GM19025 (cell line): ENCODE measurements around the gene RXRB.
"Not testable (repeated sequence)": the region's sequence is repeated elsewhere in the genome, so short reads cannot be mapped to it uniquely, and the experiment has no call there.

Experiments
- ATAC-seq: cut with Tn5 transposase; IDR thresholded peaks from one replicate; pipeline ENCODE4 v1.9.1; 2021; ENCODE audit warnings: mild to moderate bottlenecking, low read depth, moderate library complexity; ENCODE audit not compliant: unreplicated experiment

The RXRB gene

GRCh38 chr6:33200219-33201146 is at the start of gene RXRB, which contains the start of gene SLC39A7:
Gene RXRB (minus strand): TSS chr6:33200665. CDS start chr6:33200476, 189 bp downstream.
Gene SLC39A7 (plus strand): TSS chr6:33200867. CDS start chr6:33201246, 379 bp downstream.
- ATAC-seq = peak; percentile 54

DNA sequence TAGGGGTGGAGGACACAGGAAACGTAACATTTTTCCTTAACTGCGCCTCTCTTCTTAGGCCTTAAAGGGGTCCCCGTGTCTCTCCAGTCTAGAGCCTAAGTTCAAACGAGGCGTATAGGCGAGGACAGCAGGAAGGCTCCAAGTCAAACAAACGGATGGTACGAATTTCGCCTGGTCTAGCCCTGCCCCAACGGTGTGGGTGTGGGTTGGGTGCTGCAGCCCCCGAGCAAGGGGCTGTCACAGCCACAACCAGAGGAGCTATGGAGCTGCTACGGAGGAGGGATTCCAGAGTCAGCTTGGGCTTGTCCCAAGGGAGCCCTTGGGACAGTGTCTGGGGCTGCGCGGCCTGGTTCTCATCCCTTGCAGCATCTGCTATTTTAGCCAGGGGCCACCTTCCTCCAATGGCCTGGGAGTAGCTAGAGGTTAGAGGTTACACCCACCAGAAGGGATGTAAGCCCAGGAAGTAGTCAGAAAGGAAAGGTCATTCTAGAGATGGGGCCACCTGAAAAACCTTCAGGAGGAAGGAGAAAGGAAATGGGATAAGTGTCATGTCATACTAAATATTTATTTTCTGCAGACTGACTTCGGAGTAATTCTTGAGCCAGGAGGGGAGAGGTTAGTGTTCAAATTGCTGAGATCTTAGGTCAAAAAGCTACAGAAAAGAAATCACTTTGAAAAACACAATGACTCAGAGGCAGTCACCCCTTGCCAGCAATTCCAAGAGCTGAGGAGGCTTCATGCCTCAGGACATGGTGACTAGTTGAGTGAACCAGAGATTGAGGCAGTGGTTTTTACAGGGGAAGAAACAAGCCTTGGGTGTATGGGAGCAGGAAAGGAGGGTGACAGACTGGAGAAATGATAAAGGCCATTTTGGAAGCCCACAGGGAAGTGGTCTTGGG is 49.5 kb upstream of the RXRB start:
- no peak for ATAC-seq

DNA sequence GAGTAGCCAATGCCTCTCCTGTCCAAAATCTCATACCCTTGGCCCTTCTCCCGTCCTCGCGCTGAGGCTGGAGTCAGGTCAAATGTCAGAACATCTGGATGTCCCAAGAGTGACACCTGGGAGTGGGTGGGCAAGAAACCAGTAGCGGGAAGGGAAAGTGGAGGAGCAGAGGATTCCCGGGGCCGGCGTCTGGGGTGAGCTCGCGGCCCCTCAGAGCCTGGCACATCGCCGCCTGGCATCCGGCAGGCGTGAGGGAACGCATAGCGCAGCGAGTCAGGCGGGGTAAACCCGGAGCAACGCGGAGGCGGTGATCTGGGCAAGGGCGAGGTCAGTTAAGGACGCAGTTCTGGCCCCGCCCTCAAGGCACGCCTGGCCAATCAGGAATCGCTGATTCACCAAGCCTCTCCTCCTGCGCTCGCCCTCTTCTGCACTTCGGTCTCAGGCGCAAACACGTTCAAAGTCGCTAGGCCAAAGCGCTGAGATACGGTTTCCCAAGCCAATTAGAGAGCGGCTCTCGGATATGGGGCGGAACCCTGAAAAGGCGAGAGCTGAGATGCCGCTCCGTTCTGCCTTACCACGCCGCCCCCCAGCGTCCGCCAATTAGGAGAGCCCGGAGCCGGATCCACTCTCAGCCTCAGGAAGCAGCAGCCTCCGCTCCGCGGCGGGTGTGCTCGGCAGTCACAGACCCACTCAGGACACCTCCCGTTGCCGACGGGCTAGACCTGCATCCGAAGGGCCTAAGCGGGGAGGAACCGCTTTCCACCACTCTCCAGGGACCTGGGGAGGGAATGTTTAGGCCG is 48.7 kb upstream of the RXRB start:
- peak; percentile 92 for ATAC-seq

DNA sequence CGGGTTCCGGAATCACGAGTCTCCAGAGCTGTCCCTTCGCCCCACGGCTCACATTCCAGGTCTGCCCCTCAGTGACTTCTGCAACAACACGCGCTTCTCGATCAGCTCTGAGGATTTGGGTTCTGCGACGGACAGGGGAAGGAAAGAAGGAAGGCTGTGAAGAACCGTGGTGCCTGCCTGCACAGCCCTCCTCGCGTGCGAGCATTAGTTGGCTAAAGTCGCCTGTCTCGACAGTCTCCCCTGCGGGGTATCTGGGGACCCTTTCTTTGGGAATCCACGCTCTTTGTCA is 48.1 kb upstream of the RXRB start:
- ATAC-seq = no peak

GRCh38 chr6:33247977-33248642 is 47.6 kb upstream of the RXRB start:
- ATAC-seq = no peak

GRCh38 chr6:33243476-33243875 is 43.0 kb upstream of the RXRB start:
- ATAC-seq = no peak

GRCh38 chr6:33241968-33242367 is 41.5 kb upstream of the RXRB start:
- no peak for ATAC-seq

- ATAC-seq = no peak
These were observed 37.3 kb upstream of the RXRB start for GRCh38 chr6:33237741-33238140.

GRCh38 chr6:33236852-33237251 is 36.4 kb upstream of the RXRB start:
- ATAC-seq = no peak

DNA sequence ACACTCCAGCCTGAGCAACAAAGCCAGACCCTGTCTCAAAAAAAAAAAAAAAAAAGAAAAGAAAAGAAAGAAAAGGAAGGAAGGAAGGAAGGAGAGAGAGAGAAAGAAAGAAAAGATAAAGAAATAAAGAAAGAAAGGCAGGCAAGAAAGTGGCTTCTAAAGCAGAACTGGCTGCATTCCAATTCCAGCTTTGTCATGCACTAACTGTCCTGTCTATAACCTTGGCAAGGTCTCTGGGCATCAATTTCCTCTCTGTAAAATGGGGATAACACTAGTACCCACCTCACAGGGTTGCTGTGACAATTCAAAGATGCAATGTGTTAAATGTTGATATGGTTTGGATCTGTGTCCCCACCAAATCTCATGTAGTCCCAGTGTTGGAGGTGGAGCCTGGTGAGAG is 35.9 kb upstream of the RXRB start:
- no peak for ATAC-seq

DNA sequence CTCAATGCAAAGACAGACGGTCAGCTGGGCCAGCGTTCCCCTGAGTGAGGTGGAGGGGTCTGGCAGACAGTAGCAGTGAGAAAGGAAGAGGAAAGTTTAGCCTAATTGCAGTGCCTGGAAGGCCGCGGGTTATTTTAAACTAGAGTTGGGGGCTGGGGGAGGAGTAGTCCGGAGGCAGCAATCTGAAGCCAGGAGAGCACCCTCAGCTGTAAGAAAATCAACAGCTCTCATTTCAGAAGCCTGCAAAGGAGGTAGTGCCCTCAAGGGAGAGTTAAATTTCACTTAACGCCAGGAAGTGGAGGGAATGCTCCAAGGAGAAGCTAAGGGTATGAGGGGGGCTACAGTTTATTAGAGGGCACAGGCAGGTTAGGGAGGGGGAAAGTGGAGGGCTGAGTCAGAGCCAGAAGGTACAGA is 34.8 kb upstream of the RXRB start:
- ATAC-seq = no peak

DNA sequence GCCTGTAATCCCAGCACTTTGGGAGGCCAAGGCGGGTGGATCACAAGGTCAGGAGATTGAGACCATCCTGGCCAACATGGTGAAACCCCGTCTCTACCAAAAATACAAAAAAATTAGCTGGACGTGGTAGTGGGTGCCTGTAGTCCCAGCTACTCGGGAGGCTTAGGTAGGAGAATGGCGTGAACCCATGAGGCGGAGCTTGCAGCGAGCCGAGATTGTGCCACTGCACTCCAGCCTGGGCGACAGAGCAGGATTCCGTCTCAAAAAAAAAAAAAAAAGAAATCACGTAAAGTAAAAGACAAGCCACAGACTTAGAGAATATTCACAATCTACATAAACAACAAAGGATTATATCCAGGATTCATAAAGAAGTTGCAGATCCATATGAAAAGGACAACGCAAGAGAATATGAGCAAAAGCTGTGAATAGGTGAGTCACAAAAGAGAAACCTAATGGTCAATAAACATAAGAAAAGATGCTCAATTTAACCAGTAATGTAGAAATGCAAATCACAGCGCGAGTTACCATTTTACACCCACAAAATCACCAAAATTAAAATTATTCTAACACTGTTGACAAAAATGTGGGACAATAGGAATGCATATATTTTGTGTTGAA is 26.1 kb upstream of the RXRB start:
- ATAC-seq = not testable (repeated sequence)

- ATAC-seq = no peak
These were observed 17.2 kb upstream of the RXRB start for GRCh38 chr6:33217681-33218080.

DNA sequence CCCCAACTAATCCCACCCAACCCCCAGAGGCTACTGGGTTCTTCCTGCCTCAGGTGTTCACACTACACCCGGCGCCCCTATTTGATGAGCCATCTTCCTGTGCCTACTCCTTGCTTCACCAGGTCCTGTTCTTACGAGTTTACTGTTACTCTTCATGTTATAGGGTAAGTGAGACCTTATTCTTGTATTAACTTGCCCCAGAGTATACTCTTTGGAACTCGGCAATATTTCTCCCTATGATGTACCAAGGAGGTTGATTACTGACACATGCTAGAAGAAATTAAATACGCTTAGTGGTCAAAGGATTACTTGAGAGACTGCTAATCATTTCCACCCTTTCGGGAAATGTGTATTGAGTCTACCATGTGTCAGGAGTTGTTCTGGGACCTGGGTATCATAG is 16.8 kb upstream of the RXRB start:
- no peak for ATAC-seq

DNA sequence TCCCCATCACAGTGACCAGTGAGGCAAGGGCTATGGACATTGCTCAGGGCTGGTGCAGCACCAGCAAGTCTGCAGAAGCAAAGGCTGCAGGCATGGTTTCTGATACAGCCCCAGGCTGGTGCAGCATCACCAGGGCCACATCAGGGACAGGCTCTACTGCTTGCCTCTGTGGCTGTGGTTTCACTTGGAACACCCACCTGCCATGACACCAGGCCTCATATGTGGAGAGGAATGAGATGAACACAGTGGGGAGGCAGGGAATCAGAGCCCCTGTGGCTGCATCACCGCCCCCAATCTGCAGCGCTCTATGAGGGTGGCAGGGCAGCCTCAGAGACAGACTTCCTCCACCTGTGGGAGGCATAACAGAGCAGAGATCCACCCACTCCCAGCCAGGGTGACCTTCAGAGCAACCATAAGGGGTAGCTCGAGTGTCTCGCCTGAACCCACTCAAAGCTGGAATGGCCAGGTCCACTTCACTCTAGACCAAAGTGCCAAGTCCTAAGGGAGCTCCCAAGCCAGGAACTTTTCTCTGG is 15.7 kb upstream of the RXRB start:
- ATAC-seq = no peak

DNA sequence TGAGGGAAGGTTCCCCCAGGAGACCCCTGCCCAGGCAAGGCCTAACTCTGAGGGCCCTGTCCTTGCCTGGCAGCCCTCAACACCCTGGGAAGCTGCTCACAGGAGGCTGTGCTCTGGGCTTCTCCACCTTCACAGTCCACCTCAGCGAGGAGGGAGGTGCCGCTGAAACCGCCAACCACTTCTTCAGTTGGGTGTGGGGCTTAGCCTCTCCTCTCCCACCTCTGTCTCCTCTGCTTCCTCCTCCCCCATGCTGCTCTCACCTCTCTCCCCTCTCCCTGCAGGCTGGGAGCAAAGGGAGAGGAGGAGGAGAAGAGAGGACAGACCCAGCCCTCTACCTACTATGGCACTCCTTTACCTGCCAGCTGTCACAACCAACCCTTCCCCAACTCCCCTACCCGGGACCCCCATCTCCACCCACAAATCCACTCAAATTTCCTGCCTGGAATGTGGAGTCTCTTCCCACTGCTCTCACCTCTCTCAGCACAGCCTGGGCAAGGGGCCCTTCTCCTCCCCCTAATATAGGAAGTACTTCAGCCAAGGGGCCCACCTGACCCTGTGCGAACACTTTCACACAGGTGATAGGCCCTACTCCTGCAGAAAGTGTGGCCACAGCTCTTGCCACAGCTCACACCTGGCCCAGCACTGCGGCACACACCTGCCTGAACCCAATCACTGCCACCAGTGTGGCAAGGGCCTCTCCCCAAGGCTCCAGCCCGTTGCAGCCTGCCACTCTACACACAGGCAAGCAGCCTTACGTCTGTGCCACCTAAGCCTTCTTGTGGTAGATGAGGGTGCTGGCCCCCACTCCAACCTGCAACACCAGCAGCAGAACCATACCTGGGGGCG is 15.0 kb upstream of the RXRB start:
- no peak for ATAC-seq

DNA sequence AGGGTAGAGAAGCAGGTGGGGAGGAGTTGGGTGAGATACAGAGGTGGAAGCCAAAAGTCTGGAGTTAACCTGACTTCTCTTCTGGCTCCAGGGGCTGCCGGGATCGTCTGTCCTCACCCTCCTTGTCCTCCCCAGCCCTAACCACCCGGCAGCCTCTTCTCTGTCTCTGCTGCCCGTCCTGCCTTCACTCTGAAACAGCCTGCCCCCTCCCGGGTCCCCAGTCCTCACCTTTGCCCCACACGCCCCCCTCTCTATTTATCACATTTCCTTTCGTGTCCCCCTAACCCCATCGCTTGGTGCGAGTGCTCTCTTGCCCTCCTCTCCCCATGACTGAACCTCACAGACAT is 13.5 kb upstream of the RXRB start:
- ATAC-seq = no peak

GRCh38 chr6:33213166-33213988 is 12.9 kb upstream of the RXRB start:
- no peak for ATAC-seq
